ENCODE data around the gene CAV3. TPM values are rescaled to one million over a fixed set of nuclear protein-coding genes. Genes with fewer than 3 reads are reported as not detected.

The CAV3 gene
- total and polyA plus RNA-seq, 4 donors: not detected

DNA sequence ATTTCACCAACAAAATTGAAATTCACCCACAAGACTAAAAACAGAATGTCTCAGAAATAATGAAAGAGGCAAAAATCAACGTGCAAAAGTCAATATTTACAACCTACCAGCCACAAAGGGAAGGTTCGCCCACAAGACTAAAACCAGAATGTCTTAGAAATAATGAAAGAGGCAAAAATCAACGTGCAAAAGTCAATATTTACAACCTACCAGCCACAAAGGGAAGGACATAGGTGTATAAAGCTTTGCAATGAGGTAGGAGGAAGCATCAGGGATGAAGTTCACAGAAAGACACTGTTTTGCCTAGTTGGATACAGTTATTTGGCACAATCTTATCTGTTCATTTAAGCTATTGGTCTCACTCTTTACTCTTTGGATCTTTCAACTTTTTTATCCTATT lies 21.5 kb downstream of the CAV3 start:
- Histone ChIP-seq H3K27me3 (ENCODE audit: control insufficient read depth in 4 of 4, insufficient read depth in 4 of 4, low read length in 3 of 4) (no peaks in the 10 kb centered on the region), H3K27ac (ENCODE audit: low read depth in 1 of 2, low read length in 2 of 2) (no peak overlapping the region), H3K9ac (ENCODE audit: low read depth in 1 of 2, low read length in 2 of 2) (no peak overlapping the region), H3K36me3 (ENCODE audit: control insufficient read depth in 4 of 4, insufficient read depth in 3 of 4, low read depth in 1 of 4, low read length in 3 of 4) (no peaks in the 10 kb centered on the region), H3K9me3 (ENCODE audit: control insufficient read depth in 4 of 4, low read length in 3 of 4) (no peaks in the 10 kb centered on the region), H3K4me1 (ENCODE audit: control insufficient read depth in 4 of 4, insufficient read depth in 4 of 4, low read length in 3 of 4) (no peaks in the 10 kb centered on the region), H3K4me3 (ENCODE audit: low read depth in 1 of 3, low read length in 3 of 3) (no peak overlapping the region)
- 44% methylated on average over 3 of the region's 3 CpGs for WGBS
- no peak for TF ChIP-seq RXRA (IDR thresholded peaks at IDR 0.05)
- TF ChIP-seq FOXA2 (IDR thresholded peaks at IDR 0.05): no peak
- DNase-seq (ENCODE audit: low spot score): no peak

DNA sequence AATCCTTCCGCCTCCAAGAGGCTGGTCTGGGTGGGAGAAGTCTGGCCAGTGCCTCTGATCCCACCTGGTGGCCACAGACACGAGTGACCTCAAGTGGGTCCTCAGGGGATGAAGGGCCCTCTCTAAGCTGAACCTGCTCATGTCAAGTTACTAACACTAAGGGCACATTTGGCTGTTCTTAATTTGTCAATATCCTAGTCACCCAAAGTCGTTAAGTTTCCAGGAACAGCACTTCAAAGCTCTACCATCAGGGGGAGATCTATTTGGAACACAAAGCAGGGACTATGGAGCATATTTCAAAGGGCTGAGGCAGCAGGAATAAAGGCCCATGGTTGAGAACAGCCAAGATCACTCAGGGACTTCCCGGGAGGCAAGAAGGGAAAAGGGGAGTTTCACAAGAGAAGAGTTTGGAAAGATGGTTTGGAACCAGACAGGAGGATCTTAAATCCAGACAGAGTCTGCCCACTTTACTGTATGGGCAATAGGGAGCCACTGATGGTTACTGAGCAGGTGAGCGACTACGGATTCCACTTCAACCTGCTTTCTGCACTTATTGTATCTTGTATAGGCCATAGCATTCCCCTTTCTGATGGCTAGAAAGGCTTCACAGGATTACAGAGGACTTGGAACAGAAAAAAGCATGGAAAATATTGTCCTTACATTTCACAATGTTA lies 22.1 kb downstream of the CAV3 start:
- WGBS: 74% methylated on average over 6 of the region's 6 CpGs
- H3K36me3 ChIP-seq (ENCODE audit: control insufficient read depth in 4 of 4, insufficient read depth in 3 of 4, low read depth in 1 of 4, low read length in 3 of 4): no peaks in the 10 kb centered on the region
- no peak overlapping the region for H3K4me3 ChIP-seq (ENCODE audit: low read depth in 1 of 3, low read length in 3 of 3)
- H3K4me1 ChIP-seq (ENCODE audit: control insufficient read depth in 4 of 4, insufficient read depth in 4 of 4, low read length in 3 of 4): no peaks in the 10 kb centered on the region
- TF ChIP-seq, protein P1, sequence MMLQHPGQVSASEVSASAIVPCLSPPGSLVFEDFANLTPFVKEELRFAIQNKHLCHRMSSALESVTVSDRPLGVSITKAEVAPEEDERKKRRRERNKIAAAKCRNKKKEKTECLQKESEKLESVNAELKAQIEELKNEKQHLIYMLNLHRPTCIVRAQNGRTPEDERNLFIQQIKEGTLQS (IDR thresholded peaks at IDR 0.05): no peak
- no peak for TF ChIP-seq NR2F2 (IDR thresholded peaks at IDR 0.05)
- H3K9me3 ChIP-seq (ENCODE audit: control insufficient read depth in 4 of 4, low read length in 3 of 4): no peaks in the 10 kb centered on the region
- DNase-seq (ENCODE audit: low spot score): no peak
- no peak overlapping the region for H3K27ac ChIP-seq (ENCODE audit: low read depth in 1 of 2, low read length in 2 of 2)
- H3K9ac ChIP-seq (ENCODE audit: low read depth in 1 of 2, low read length in 2 of 2): no peak overlapping the region
- H3K27me3 ChIP-seq (ENCODE audit: control insufficient read depth in 4 of 4, insufficient read depth in 4 of 4, low read length in 3 of 4): no peaks in the 10 kb centered on the region

DNA sequence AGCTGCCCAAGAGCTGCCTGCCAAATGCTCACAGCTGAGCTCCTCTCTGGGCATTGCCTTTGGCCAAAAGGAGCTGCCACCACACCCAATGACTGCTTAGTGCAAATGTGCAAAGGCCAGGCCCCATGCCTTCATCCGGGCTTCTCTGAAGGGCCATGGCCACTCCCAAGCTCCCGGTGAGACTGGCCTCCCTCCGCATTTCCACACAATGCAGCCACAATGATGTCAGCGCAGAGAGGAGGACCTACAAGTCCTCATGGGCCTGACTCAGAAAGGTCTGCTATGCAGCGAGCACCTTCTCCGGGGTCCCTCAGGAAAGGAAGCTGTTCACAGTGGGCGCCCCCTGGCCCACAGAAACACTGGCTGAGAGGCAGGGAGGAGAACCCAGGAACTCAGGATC lies 23.1 kb downstream of the CAV3 start:
- H3K9me3 ChIP-seq (ENCODE audit: control insufficient read depth in 4 of 4, low read length in 3 of 4): no peaks in the 10 kb centered on the region
- DNase-seq (ENCODE audit: low spot score): no peak
- no peaks in the 10 kb centered on the region for H3K36me3 ChIP-seq (ENCODE audit: control insufficient read depth in 4 of 4, insufficient read depth in 3 of 4, low read depth in 1 of 4, low read length in 3 of 4)
- 86% methylated on average over 7 of the region's 7 CpGs for WGBS
- H3K27ac ChIP-seq (ENCODE audit: low read depth in 1 of 2, low read length in 2 of 2): no peak overlapping the region
- H3K27me3 ChIP-seq (ENCODE audit: control insufficient read depth in 4 of 4, insufficient read depth in 4 of 4, low read length in 3 of 4): no peaks in the 10 kb centered on the region
- TF ChIP-seq RXRA (IDR thresholded peaks at IDR 0.05): no peak
- no peak for TF ChIP-seq YY1 (IDR thresholded peaks at IDR 0.05)
- TF ChIP-seq JUND (IDR thresholded peaks at IDR 0.05): no peak
- TF ChIP-seq EGR1 (IDR thresholded peaks at IDR 0.05; ENCODE audit: low read depth in 2 of 2): no peak
- TF ChIP-seq ZBTB33 (IDR thresholded peaks at IDR 0.05): no peak
- TF ChIP-seq RAD21 (IDR thresholded peaks at IDR 0.05): no peak
- no peak for TF ChIP-seq GABPA (IDR thresholded peaks at IDR 0.05 in 1 of 2, conservative IDR thresholded peaks at IDR 0.05 in 1 of 2)
- H3K4me1 ChIP-seq (ENCODE audit: control insufficient read depth in 4 of 4, insufficient read depth in 4 of 4, low read length in 3 of 4): no peaks in the 10 kb centered on the region
- H3K4me3 ChIP-seq (ENCODE audit: low read depth in 1 of 3, low read length in 3 of 3): no peak overlapping the region
- H3K9ac ChIP-seq (ENCODE audit: low read depth in 1 of 2, low read length in 2 of 2): no peak overlapping the region

All from liver (tissue), 9 donors.